GM12875 (cell line): ENCODE results near the gene SPDEF.

Experiments
- H3K4me3 ChIP-seq: one replicate; pipeline ENCODE4 v1.5.1; 2011; ENCODE audit warnings: low read depth, low read length, control low read depth
- TF ChIP-seq, protein P1 (sequence below): IDR thresholded peaks from 2 replicates; pipeline ENCODE4 v1.5.1; 2011; ENCODE audit warnings: low read depth, mild to moderate bottlenecking, control low read depth, inconsistent platforms, low read length, moderate library complexity, borderline replicate concordance; ENCODE audit not compliant: insufficient read depth

The SPDEF gene

DNA sequence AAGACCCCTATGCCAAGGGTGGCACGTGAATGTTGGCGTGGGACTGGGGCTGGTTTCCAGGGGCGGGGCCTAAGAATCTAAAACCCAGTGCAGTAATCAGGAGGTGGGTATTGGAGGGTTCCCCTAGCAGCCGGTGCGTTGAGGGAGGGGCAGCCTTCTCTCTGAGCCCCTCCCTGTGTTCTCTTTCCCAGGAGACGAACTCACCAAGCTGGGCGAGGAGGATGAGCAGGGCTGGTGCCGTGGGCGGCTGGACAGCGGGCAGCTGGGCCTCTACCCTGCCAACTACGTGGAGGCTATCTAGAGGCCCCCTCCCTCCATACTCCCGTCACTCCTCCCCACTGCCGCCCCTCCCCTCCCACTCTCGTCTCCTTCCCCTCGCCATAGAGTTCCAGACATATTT is 23.9 kb downstream of the SPDEF start:
- TF ChIP-seq, protein P1, sequence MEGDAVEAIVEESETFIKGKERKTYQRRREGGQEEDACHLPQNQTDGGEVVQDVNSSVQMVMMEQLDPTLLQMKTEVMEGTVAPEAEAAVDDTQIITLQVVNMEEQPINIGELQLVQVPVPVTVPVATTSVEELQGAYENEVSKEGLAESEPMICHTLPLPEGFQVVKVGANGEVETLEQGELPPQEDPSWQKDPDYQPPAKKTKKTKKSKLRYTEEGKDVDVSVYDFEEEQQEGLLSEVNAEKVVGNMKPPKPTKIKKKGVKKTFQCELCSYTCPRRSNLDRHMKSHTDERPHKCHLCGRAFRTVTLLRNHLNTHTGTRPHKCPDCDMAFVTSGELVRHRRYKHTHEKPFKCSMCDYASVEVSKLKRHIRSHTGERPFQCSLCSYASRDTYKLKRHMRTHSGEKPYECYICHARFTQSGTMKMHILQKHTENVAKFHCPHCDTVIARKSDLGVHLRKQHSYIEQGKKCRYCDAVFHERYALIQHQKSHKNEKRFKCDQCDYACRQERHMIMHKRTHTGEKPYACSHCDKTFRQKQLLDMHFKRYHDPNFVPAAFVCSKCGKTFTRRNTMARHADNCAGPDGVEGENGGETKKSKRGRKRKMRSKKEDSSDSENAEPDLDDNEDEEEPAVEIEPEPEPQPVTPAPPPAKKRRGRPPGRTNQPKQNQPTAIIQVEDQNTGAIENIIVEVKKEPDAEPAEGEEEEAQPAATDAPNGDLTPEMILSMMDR: no peak
- no peak overlapping the region for H3K4me3 ChIP-seq

DNA sequence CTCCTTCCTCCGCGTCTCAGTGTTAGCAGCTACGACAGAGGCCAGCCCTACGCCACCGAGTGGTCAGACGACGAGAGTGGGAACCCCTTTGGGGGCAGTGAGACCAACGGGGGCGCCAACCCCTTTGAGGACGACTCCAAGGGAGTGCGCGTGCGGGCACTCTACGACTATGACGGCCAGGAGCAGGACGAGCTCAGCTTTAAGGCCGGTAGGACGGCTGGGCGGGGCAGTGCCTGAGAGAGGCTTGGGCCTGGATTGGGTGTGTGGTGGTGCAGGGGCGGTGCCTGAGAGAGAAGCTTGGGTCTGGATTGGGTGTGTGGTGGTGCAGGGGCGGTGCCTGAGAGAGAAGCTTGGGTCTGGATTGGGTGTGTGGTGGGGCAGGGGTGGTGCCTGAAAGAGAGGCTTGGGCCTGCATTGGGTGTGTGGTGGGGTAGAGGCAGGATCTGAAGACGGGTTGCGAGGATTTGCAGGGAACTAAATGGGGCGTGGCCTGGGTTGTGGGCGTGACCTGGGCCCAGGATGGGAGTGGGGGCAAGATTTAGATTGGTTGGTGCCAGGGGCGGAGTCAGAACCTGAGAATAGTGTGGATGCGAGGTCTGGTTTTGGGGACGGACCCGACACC is 24.4 kb downstream of the SPDEF start:
- TF ChIP-seq, protein P1: no peak
- H3K4me3 ChIP-seq: no peak overlapping the region

DNA sequence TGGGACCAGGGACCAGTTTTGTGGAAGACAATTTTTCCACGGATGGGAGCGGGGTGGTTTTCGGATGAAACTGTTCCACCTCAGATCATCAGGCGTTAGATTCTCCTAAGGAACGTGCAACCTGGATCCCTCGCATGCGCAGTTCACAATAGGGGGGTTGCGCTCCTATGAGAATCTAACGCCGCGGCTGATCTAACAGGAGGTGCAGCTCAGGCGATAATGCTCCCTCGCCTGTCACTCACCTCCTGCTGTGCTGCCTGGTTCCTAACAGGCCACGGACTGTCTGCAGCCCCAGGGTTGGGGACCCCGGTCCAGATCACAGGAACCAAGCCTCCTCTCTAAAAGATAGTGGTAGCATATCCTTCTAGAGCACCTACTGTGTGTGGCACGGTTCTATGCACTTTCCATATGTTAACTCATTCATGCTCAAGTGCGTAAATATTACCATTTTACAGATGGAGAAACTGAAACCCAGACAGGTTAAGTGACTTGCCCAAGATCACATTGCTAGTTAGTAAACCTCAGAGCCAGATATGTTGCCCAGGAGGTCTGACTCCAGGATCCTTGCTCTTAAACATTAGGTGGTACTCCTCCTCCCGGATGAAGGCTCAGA is 25.3 kb downstream of the SPDEF start:
- H3K4me3 ChIP-seq: no peak overlapping the region
- TF ChIP-seq, protein P1: no peak

DNA sequence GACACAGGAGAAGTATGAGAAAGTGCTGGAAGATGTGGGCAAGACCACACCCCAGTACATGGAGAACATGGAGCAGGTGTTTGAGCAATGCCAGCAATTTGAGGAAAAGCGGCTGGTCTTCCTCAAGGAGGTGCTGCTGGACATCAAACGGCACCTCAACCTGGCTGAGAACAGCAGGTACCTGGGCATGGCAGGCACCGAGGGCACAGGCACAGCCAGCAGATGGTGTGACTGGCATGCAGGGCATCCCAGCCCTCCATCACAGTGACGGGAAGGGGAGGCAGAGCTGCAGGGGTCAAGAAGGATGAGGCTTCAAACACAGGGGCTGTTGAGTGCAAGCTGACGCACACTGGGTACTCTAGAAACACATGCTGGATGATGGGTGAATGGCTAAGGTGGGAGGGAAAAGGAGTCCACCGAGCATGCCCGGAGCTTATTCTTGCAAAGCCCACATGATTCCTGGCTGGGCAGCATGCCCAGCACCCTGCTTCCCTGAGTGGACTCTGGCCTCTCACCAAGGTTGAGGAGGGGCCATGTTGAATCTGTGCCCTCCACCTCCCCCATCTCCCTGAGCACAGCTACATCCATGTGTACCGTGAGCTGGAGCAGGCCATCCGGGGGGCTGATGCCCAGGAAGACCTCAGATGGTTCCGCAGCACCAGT is 26.3 kb downstream of the SPDEF start:
- no peak overlapping the region for H3K4me3 ChIP-seq
- TF ChIP-seq, protein P1: no peak

DNA sequence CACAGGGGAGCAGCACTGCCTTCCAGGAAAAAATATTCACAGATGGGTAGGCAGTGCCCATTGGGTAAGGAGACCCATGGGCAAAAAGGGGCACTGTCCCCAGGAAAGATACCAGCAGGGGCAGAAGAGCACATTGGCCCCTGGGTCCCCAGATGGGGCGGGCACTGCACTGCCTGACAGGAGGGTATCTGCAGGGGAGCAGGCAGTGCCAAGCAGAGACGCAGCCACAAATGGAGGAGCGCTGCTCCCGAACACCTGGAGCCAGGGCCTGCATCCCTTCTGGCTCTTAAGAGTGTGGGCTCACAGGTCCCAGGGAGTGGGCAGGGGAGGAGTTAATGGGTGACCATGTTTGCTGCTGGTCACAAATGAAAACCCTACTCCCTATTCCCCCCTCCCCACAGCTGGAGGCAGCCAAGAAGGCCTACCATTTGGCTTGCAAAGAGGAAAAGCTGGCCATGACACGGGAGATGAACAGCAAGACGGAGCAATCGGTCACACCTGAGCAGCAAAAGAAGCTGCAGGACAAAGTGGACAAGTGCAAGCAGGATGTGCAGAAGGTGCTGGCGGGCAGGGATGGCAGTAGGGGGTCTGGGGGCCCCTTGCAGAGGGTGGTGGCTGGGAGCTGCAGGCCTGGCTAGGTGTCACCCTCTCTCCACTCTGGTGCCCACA is 27.0 kb downstream of the SPDEF start:
- TF ChIP-seq, protein P1: no peak
- no peak overlapping the region for H3K4me3 ChIP-seq

DNA sequence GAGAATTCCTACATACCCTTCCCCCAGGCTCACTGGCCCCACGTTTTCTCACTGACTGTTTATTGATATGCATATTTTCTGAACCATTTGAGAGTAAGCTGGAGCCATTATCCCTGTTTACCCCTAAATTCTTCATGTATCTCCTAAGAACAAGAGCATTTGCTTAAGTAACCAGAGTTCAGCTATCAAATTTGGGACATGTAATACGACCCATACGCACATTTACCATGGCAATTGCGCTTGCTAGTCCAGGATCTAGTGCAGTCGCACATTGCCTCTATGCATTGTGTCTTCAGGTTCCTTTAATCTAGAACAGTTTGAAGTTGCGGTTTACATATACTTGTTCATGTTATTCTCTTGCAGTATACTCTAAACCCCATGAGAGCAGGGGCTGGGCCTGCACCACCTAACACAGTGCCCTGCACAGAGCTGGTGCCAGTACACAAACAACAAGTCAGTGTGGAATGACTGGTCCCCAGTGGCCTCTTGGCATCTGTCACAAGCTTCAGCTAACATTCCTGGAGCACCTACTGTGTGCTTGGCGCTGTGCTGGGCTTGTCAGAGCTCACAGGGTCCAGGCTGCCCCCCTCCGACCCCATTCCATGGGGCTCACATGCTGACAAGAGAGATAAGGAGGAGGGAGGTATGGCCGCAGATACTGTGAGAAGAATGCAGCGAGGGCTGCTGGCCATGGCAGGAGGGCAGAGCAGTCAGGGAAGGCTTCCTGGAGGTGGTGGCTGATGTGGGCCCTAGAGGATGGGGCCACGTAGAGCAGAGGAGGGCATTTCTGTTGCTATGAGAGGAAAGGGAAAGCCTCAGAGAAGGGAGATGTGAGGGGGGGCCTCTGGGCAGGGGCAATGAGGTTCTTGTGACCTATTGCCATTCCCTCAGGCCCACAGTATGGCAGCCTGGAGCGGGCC is 28.1 kb downstream of the SPDEF start:
- H3K4me3 ChIP-seq: no peak overlapping the region
- TF ChIP-seq, protein P1: no peak
